T47D (cell line): ENCODE data around the gene CYP4B1.
"Not testable (repeated sequence)": the region's sequence is repeated elsewhere in the genome, so short reads cannot be mapped to it uniquely, and the experiment has no call there.

Source experiments
- DNase-seq, 2 experiments: peaks; one replicate each; pipeline versions ENCODE4 v3.0.0 to v3.0.0-alpha.2; 2011 to 2012; ENCODE audit warnings: low read depth in 1 of 2, low spot score in 1 of 2
- JUND ChIP-seq: IDR thresholded peaks from 2 replicates; pipeline ENCODE4 v1.6.1; 2012; ENCODE audit warnings: low read depth
- in situ Hi-C: cut with HindIII; loops from 2 replicates; pipeline ENCODE4 v1.10.0; 2016; ENCODE audit warnings: low sequenced_read_pairs, low pct_unique_long_range_greater_than_20kb

CYP4B1 gene

GRCh38 chr1:46812065-46812963 is 13.5 kb downstream of the CYP4B1 start:
- in situ Hi-C loops = no loop called here
- no peak for TF ChIP-seq JUND
- no peak for DNase-seq

GRCh38 chr1:46812996-46813857 is 14.4 kb downstream of the CYP4B1 start:
- TF ChIP-seq JUND = no peak
- DNase-seq = no peak
- in situ Hi-C loops = no loop called here

GRCh38 chr1:46813858-46814396 is 15.1 kb downstream of the CYP4B1 start:
- in situ Hi-C loops = no loop called here
- no peak for DNase-seq
- TF ChIP-seq JUND = no peak

- in situ Hi-C loops = no loop called here
- DNase-seq = no peak
- no peak for TF ChIP-seq JUND
Observed at GRCh38 chr1:46815133-46815532, 16.3 kb downstream of the CYP4B1 start.

- DNase-seq = no peak
- in situ Hi-C loops = no loop called here
- TF ChIP-seq JUND = no peak
Observed at GRCh38 chr1:46816930-46817329, 18.1 kb downstream of the CYP4B1 start.

- no peak for TF ChIP-seq JUND
- in situ Hi-C loops = no loop called here
- DNase-seq = no peak
Observed at GRCh38 chr1:46817814-46818213, 19.0 kb downstream of the CYP4B1 start.

- TF ChIP-seq JUND = no peak
- in situ Hi-C loops = no loop called here
- DNase-seq = no peak
Observed at GRCh38 chr1:46818591-46818990, 19.7 kb downstream of the CYP4B1 start.

GRCh38 chr1:46819335-46819734 is 20.5 kb downstream of the CYP4B1 start:
- TF ChIP-seq JUND = no peak
- in situ Hi-C loops = no loop called here
- no peak for DNase-seq

GRCh38 chr1:46820076-46820475 is 21.2 kb downstream of the CYP4B1 start:
- no peak for DNase-seq
- no peak for TF ChIP-seq JUND
- in situ Hi-C loops = no loop called here

GRCh38 chr1:46820560-46821060 is 21.8 kb downstream of the CYP4B1 start:
- no peak for DNase-seq
- in situ Hi-C loops = no loop called here
- TF ChIP-seq JUND = no peak

GRCh38 chr1:46822248-46822826 is 23.5 kb downstream of the CYP4B1 start:
- no peak for DNase-seq
- in situ Hi-C loops = no loop called here
- TF ChIP-seq JUND = no peak

- no peak for DNase-seq
- in situ Hi-C loops = no loop called here
- TF ChIP-seq JUND = no peak
Observed at GRCh38 chr1:46823151-46823550, 24.3 kb downstream of the CYP4B1 start.

- in situ Hi-C loops, DNase-seq: not testable (repeated sequence)
Observed at GRCh38 chr1:46826892-46827291, 28.0 kb downstream of the CYP4B1 start.
